ENCODE measurements around the gene RIPOR2. TPM values are rescaled to one million over a fixed set of nuclear protein-coding genes. Genes with fewer than 3 reads are reported as not detected.
"Not testable (repeated sequence)": the region's sequence is repeated elsewhere in the genome, so short reads cannot be mapped to it uniquely, and the experiment has no call there.

The RIPOR2 gene
- total RNA-seq, 1 experiment from 2014 or later: 0.20 TPM

GRCh38 chr6:24903681-24904080 is 32.1 kb downstream of the RIPOR2 start:
- DNase-seq (ENCODE audit: low spot score): no peak

GRCh38 chr6:24902782-24903181 is 33.0 kb downstream of the RIPOR2 start:
- no peak for DNase-seq (ENCODE audit: low spot score)

GRCh38 chr6:24901698-24902328 is 33.9 kb downstream of the RIPOR2 start:
- DNase-seq (ENCODE audit: low spot score): no peak

- DNase-seq (ENCODE audit: low spot score): no peak
These were observed 34.7 kb downstream of the RIPOR2 start for GRCh38 chr6:24900917-24901697.

GRCh38 chr6:24899997-24900325 is 35.8 kb downstream of the RIPOR2 start:
- DNase-seq (ENCODE audit: low spot score): no peak

GRCh38 chr6:24899136-24899996 is 36.4 kb downstream of the RIPOR2 start:
- DNase-seq (ENCODE audit: low spot score): no peak

- no peak for DNase-seq (ENCODE audit: low spot score)
These were observed 37.1 kb downstream of the RIPOR2 start for GRCh38 chr6:24898676-24899075.

GRCh38 chr6:24897186-24897585 is 38.6 kb downstream of the RIPOR2 start:
- DNase-seq (ENCODE audit: low spot score): no peak

- DNase-seq (ENCODE audit: low spot score): no peak
These were observed 42.4 kb downstream of the RIPOR2 start for GRCh38 chr6:24893342-24893850.

- no peak for DNase-seq (ENCODE audit: low spot score)
These were observed 44.8 kb downstream of the RIPOR2 start for GRCh38 chr6:24891004-24891403.

GRCh38 chr6:24890471-24890870 is 45.3 kb downstream of the RIPOR2 start:
- DNase-seq (ENCODE audit: low spot score): no peak

GRCh38 chr6:24888715-24889370 is 46.9 kb downstream of the RIPOR2 start:
- no peak for DNase-seq (ENCODE audit: low spot score)

- DNase-seq (ENCODE audit: low spot score): no peak
These were observed 48.1 kb downstream of the RIPOR2 start for GRCh38 chr6:24887545-24888140.

- DNase-seq (ENCODE audit: low spot score): no peak
These were observed 52.1 kb downstream of the RIPOR2 start for GRCh38 chr6:24883618-24884017.

- DNase-seq (ENCODE audit: low spot score): no peak
These were observed 52.8 kb downstream of the RIPOR2 start for GRCh38 chr6:24882835-24883555.

- DNase-seq (ENCODE audit: low spot score): no peak
These were observed 53.5 kb downstream of the RIPOR2 start for GRCh38 chr6:24882295-24882694.

GRCh38 chr6:24881376-24881775 is 54.4 kb downstream of the RIPOR2 start:
- DNase-seq (ENCODE audit: low spot score): no peak

- no peak for DNase-seq (ENCODE audit: low spot score)
These were observed 55.3 kb downstream of the RIPOR2 start for GRCh38 chr6:24880451-24880850.

- no peak for DNase-seq (ENCODE audit: low spot score)
These were observed 56.4 kb downstream of the RIPOR2 start for GRCh38 chr6:24879351-24879750.

GRCh38 chr6:24877747-24878146 is 58.0 kb downstream of the RIPOR2 start:
- DNase-seq (ENCODE audit: low spot score): not testable (repeated sequence)
